ENCODE results near the gene TMEM184A.

The TMEM184A gene

DNA sequence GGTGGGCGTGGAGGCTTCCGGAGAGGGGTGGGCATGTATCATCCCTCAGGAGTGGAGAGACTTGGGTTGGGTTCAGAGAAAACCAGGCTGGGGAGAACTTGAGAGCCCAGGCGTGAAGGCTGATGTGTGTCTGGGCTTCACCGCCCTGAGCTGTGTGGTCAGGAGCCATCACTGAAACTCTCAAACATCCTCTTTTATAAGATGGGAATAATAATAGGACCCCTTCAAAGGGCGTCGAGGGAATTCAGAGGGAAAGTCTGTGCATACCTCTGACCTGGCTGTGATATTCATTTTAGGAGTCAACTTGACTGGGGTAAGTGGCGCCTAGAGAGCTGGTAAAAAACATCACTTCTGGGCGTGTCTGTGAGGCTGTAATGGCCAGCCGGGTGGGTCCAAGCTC lies 34.9 kb upstream of the TMEM184A start:
- DNase-seq (ENCODE audit: low read depth), result no peak
- H3K4me3 ChIP-seq (replicated peaks; ENCODE audit: low read depth, low read length), result no peak overlapping the region
- TF ChIP-seq, protein P1, sequence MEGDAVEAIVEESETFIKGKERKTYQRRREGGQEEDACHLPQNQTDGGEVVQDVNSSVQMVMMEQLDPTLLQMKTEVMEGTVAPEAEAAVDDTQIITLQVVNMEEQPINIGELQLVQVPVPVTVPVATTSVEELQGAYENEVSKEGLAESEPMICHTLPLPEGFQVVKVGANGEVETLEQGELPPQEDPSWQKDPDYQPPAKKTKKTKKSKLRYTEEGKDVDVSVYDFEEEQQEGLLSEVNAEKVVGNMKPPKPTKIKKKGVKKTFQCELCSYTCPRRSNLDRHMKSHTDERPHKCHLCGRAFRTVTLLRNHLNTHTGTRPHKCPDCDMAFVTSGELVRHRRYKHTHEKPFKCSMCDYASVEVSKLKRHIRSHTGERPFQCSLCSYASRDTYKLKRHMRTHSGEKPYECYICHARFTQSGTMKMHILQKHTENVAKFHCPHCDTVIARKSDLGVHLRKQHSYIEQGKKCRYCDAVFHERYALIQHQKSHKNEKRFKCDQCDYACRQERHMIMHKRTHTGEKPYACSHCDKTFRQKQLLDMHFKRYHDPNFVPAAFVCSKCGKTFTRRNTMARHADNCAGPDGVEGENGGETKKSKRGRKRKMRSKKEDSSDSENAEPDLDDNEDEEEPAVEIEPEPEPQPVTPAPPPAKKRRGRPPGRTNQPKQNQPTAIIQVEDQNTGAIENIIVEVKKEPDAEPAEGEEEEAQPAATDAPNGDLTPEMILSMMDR (IDR thresholded peaks at IDR 0.05; ENCODE audit: low read length, missing control alignments), result no peak

DNA sequence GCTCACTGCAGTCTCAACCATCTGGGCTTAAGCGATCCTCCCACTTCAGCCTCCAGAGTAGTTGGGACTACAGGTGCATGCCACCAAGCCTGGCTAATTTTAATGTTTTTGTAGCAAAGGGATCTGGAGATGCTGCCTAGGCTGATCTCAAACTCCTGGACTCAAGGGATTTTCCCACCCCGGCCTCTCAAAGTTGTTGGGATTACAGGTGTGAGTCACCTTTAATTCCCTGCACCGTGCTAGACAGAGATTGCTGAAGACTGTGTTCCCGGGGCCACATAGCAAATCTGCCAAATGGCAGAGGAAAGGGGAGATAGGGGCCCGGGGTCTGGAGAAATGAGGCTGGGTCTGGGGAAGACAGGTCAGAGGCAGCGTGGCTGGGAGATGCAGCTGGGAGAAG lies 34.5 kb upstream of the TMEM184A start:
- H3K4me3 ChIP-seq (replicated peaks; ENCODE audit: low read depth, low read length), result no peak overlapping the region
- no peak for DNase-seq (ENCODE audit: low read depth)
- TF ChIP-seq, protein P1 (IDR thresholded peaks at IDR 0.05; ENCODE audit: low read length, missing control alignments), result no peak

DNA sequence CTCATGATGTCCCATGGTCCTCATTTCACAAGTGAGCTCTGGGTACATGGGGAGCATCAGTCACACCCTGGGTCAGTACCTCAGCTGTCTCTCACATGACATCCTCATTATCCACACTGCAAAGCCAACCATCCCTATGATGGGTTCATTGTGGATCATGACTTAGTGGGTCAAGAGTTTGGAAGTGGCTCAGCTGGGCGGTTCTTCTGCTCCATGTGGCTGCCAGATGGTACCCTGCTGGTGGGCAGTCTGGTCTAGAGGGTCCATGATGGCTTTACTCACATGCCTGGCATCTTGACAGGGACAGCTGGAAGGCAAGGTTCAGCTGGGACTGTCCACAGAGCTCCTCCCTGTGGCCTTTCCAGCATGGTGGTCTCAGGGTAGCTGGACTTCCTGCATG lies 33.0 kb upstream of the TMEM184A start:
- DNase-seq (ENCODE audit: low read depth), result no peak
- TF ChIP-seq, protein P1 (IDR thresholded peaks at IDR 0.05; ENCODE audit: low read length, missing control alignments), result no peak
- no peak overlapping the region for H3K4me3 ChIP-seq (replicated peaks; ENCODE audit: low read depth, low read length)

DNA sequence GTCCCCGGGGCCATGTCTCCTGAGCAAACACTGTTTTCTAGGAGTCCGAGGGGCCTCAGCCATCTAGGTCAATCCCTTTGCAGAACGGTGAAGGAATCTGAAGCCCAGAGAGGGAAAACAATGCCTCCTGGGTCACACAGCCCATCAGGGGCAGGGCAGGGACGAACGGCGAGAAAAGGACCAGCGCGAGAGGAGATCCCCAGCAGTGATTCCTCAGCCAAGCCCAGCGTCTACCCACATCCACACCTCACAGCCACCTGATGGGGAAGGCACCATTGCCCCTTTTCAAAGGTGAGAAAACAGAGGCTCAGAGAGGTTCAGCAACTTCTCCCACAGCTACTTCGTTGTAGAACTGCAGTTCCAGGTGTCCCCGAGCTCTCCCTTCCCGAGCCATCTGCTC lies 31.7 kb upstream of the TMEM184A start:
- DNase-seq (ENCODE audit: low read depth), result no peak
- no peak overlapping the region for H3K4me3 ChIP-seq (replicated peaks; ENCODE audit: low read depth, low read length)
- TF ChIP-seq, protein P1 (IDR thresholded peaks at IDR 0.05; ENCODE audit: low read length, missing control alignments), result no peak

DNA sequence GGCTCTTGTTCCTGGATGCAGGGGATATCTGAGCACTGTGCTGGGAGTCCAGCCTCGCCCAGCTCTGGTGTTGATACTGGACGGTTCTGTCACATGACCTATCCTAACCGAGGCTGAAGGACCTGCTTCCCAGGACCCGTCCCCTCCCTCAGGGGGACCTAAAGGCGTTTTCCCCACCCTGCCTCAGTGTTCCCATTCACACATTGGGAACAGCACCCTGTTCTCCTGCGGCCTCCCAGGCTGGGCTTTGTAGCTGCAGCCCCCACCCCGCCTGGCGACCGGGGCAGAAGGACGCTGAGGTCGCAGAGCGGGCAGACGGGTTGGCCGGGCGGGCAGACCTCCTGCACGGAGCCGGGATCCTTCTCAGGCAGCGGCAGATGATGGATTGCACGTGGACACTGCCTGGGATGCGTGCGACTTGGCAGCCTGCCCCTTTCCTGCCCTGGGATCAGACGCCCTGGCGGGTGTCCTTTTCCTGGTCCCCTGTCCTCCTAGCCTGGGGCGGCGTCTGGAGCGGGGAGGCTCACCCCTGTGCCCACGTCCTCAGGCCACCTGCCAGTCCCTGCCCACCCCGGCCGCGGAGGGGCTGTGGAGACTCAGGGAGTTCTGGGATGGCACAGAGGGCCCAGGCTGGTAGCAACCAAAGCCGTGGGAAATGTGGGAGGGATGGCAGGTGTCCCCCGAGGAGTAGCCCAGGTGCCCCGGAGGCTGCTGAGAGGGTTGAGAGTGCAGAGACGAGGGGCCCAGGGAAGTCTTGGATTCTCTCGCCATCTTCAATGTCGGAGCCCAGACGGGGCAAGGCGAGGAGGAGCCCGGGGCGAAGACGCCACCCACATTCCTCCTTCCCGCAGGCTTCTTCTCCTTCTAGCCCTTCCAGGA lies 31.1 kb upstream of the TMEM184A start:
- TF ChIP-seq, protein P1 (IDR thresholded peaks at IDR 0.05; ENCODE audit: low read length, missing control alignments), result no peak
- no peak overlapping the region for H3K4me3 ChIP-seq (replicated peaks; ENCODE audit: low read depth, low read length)
- DNase-seq (ENCODE audit: low read depth), result no peak

DNA sequence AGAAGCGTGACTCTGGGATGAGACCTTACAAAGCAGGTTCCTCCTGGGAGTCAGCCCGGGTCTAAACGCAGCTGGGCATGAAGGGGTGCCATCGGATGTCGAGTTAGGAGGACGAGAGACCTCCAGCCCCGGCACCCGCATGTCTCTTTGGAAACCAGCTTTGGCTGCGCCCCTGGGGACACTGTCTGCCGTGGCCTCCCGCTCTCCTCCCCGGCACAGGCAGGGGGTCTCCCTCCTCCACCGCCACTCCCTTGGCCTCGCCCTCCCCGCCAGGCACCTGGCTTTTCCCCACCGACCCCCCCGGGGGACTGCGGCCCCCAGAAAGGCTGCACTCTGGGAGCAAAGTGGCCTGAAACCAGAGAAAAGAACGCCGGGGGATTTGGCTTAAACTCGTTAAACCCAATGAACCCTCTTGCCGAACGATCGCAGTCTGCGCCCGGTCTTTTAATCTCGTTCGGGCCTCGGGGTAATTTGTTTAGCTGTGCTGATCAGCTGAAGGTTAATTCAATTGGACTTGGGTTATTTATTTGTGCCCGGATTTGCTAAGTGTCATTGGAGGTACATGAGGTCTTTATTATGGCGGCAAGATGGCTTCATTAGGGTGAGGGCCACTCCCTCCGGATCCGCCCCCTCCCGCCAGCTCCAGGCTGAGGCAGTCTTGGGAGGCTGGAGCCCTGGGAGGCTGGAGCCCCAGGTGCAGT lies 30.3 kb upstream of the TMEM184A start:
- DNase-seq (ENCODE audit: low read depth), result no peak
- no peak overlapping the region for H3K4me3 ChIP-seq (replicated peaks; ENCODE audit: low read depth, low read length)
- TF ChIP-seq, protein P1 (IDR thresholded peaks at IDR 0.05; ENCODE audit: low read length, missing control alignments), result no peak
